Diencephalon (tissue), 1 donor: ENCODE measurements around the gene HRAS. TPM values are rescaled to one million over a fixed set of nuclear protein-coding genes. Genes with fewer than 3 reads are reported as not detected.

Experiments
- small RNA-seq: library from RNA; depleted of rRNA; stranded (forward); fragments of <200 nt; gene quantifications from one replicate; pipeline ENCODE3, GENCODE V24; 2014
- total RNA-seq: library from RNA; depleted of rRNA; stranded (reverse); fragments of >200 nt; gene quantifications from one replicate; pipeline ENCODE4 v1.2.3, GENCODE V29; 2014

Gene HRAS
- total RNA-seq = 71.5 TPM

DNA sequence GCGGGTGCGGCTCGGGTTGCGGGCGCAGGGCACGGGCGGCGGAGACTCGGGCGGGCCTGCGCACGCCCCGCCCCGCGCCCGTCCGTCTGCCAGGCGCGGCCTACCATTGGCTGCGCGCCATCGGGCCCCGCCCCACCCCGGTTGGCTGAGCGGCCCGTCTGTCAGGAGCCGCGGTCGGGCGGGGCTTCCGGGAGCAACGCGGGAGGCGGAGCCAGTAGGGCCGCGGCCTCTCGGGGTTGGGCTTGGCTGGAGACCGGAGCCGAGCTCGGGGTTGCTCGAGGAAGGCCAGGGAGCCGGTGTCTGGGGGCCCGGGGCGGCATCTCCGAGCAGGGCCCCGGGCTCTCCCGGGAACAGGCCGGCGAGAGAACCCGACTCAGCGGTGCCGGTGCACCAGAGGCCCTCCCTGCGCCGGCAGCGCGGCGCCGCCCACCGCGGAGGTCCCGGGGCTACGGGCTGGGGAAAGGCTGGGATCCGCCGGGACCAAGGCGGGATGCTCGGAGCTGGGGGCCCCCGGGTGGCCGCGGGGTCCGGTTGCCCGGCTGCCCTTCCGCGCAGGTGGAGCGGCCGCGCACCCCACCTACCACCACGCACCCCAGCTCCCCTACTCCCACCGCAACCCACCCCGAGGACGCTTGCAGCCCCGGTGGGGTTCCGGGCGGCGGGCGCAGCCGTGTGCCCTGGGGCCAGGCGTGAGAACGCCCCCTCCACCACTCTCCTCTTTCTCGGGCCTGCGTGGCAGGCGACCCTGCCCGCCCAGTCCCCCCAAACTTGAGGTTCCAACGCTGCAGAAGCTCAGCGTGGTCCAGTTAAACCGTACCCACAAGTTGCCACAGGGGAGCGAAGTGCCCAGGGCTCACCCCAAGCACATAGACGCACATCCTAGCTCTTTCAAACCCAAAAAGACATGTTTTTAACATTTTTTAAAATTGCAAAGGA, at the start of gene HRAS:
TSS of gene HRAS (minus strand) at position 58 of the 936 bp plus-strand sequence.

DNA sequence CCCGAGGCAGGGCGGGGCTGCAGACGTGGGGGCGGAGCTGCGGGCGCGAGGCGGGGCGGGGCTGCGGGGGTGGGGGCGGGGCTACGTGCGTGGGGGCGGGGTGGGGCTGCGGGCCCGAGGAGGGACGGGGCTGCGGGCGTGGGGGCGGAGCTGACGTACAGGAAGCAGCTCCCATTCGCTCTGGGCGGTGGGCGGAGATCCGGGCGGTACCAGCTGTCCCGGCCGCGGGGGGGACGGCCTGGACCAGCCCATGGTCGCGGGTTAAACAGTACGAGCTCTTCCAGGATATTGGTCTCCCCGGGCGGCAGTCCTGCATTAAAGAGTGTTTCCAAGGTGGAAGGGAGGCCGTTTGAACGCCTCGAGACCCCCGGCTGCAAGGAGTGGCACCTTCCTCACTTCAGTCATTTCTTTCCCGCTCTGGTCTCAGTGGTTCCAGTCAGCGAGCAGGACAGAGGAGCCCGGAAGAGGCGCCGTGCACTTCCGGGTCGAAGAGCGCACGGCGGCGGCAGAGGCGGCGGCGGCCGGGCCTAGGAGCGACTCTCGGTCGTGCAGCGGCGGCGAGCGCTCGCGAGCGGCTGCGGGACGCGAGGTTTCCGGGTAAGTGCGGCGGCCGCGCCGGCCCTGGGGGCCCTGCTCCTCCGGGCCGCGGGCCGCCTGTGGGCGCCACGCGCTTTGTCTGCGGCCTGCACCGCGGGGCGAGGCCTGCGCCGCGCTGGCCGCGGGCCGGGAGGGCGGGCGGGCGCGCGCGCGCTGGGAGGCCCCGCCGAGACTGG, 40.8 kb upstream of the HRAS start, which contains the start of gene PHRF1:
TSS of gene PHRF1 (plus strand) at position 475 of the 773 bp plus-strand sequence. CDS start 5,043 bp downstream, outside the sequence.

DNA sequence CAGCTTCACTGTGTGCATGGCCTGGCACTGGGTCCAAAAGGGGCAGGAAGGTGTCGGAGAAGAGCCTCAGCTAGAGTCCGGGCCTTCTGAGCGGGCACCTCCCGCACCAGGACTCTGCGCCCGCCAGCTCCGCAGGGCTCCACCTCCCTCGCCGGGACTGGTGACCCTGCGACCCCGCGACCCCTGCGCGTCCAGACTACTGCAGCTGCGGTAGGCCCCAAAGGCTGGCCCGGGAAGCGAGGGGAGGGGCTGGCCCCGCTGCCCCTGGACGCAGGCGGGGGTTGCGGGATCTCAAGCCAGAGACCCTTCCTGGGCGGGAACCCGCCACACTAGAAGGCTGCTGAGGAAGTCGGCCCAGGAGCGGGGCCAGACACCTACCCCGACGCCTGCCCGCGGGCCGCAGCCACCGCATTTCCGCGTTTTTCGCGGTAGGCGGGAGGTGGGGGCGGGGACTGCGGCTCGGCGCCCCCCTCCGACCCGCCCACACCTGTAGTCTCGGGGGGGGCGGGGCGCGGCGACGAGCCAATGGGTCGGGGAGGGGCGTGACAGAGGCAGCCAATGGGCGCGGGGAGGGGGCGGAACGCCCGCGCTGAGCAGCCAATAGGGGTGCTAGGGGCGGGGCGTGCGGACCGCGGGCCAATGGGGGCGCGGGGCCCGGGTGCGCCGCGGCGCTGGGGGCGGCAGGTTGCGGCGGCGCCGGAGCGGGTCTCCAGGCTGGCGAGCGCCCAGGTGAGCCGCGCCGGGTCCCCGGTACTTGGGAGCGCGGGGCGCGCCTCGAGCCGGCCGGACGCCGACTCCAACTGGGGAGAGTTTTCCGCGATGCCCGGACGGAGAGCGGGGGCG, 25.1 kb upstream of the HRAS start, which contains the start of the genes LMNTD2 and RASSF7:
TSS of gene LMNTD2 (minus strand) at position 434 of the 843 bp plus-strand sequence. CDS start at position 412, 22 bp downstream.
TSS of gene RASSF7 (plus strand) at position 666 of the 843 bp plus-strand sequence. CDS start 799 bp downstream, outside the sequence.

DNA sequence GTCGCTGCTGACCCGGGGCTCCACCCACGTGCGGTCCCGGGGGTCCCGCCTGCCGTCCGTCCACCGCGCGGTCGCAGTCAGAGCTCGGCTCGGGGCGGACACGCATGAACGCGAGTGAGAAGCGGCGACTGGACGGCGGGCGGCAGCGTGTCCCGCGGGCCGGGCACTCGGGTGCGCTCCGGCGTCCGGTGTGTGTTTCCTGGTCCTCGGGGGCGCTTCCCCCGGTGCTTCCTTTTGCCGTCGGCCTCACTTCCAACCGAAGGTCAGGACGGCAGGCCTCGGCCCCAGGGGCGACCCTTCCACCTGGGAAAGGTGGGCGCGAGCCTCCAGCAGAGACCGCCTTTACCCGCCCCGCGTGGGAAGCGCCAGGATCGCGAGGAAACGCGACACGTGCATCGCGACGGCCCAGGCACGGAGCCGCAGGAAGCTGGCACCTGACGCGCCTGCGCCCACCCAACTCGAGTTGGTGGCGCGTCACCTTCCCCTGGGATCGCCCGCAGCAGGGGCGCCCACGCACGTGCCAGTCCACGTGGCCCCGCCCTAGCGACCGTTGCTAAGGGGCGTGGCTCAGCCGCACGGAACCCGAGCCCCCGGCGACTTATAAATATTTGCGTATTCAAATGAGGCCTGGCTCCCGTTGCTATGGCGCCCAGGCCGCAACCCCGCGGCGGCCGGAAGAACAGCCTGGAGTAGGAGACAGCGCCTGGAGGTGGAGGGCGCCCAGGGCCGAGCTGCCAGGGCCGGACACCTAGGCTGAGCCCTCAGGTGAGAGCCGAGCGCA, 1.7 kb upstream of the HRAS start, which contains the start of gene LRRC56:
TSS of gene LRRC56 (plus strand) at position 687 of the 781 bp plus-strand sequence. CDS start 3,158 bp downstream, outside the sequence.

DNA sequence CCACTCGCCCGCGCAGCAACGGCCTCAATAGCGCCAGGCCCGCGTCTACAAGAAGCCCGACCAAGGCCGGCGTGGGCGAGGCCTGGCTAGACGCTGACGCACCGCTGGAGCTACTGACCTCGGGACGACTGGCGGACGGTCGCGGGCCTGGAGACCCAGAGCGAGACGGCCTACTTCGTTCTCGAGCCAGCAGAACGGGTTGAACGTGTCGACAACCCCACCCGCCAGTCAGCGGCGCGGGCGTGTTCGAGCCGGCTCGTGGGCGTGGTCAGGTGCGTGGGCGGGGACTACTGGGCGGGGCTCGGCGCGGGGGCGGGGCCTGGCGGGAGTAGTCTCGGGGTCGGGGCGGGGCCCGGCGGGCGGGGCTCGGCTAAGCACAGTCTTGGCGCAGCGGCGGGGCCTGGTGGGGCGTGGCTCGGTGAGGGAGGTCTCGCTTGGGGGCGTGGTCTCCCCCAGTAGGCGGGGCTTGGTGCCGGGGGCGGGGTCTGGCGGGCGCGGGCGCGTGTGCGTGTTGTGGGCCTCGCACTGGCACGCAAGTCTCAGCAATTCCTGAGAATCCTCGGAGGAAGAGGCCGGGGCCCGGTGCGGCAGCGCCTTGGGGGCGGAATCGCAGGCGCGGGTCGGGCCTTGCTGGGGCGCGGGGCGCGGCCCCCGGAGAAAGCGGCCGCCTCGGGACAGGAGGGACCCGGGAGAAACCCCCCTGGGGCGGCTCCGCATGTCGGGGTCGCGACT, 28.2 kb downstream of the HRAS start, which contains the start of gene RNH1:
TSS of gene RNH1 (minus strand) at position 248 of the 732 bp plus-strand sequence. CDS start 5,080 bp downstream, outside the sequence.

Small RNA genes within 50 kb of the gene (small RNA-seq; reads per million reads assigned to genes)
- gene MIR210 = 3.1 reads per million, percentile 90 among the genes with 10 or more reads in this experiment

Other genes with a start within 250 kb of the HRAS start
- gene PGGHG, start 246.4 kb downstream of the HRAS start, total RNA-seq = 0.92 TPM
- gene IFITM5, start 236.1 kb downstream of the HRAS start, total RNA-seq = not detected
- gene IFITM2, start 227.8 kb downstream of the HRAS start, total RNA-seq = 1.6 TPM
- 11.5 TPM for gene IFITM1, start 221.5 kb downstream of the HRAS start, total RNA-seq
- 6.0 TPM for gene IFITM3, start 214.7 kb downstream of the HRAS start, total RNA-seq
- gene B4GALNT4, start 166.1 kb downstream of the HRAS start, total RNA-seq = 75.7 TPM
- gene PKP3, start 141.4 kb downstream of the HRAS start, total RNA-seq = 0.69 TPM
- gene SIGIRR, start 120.6 kb downstream of the HRAS start, total RNA-seq = 7.6 TPM
- not detected for gene ANO9, start 93.6 kb downstream of the HRAS start, total RNA-seq
- 28.1 TPM for gene PTDSS2, start 85.3 kb downstream of the HRAS start, total RNA-seq
- 45.7 TPM for gene RNH1, start 28.3 kb downstream of the HRAS start, total RNA-seq
- gene LRRC56, start 2.0 kb upstream of the HRAS start, total RNA-seq = 3.5 TPM
- gene LMNTD2, start 25.2 kb upstream of the HRAS start, total RNA-seq = 0.23 TPM
- 12.2 TPM for gene RASSF7, start 25.4 kb upstream of the HRAS start, total RNA-seq
- 24.0 TPM for gene PHRF1, start 40.9 kb upstream of the HRAS start, total RNA-seq
- gene IRF7, start 80.4 kb upstream of the HRAS start, total RNA-seq = 3.9 TPM
- 0.23 TPM for gene CDHR5, start 89.4 kb upstream of the HRAS start, total RNA-seq
- gene SCT, start 91.6 kb upstream of the HRAS start, total RNA-seq = not detected
- not detected for gene DRD4, start 101.7 kb upstream of the HRAS start, total RNA-seq
- 76.6 TPM for gene DEAF1, start 159.6 kb upstream of the HRAS start, total RNA-seq
- 12.0 TPM for gene TMEM80, start 160.2 kb upstream of the HRAS start, total RNA-seq
- 4.2 TPM for gene EPS8L2, start 170.7 kb upstream of the HRAS start, total RNA-seq
- 76.1 TPM for gene TALDO1, start 211.9 kb upstream of the HRAS start, total RNA-seq
- gene GATD1, start 241.9 kb upstream of the HRAS start, total RNA-seq = 40.8 TPM